GM21515 (cell line): Measurements from ENCODE around the gene PCSK9.

Source experiments
- ATAC-seq: cut with Tn5 transposase; IDR thresholded peaks from one replicate; pipeline ENCODE4 v1.9.1; 2021; ENCODE audit not compliant: unreplicated experiment

Gene PCSK9

DNA sequence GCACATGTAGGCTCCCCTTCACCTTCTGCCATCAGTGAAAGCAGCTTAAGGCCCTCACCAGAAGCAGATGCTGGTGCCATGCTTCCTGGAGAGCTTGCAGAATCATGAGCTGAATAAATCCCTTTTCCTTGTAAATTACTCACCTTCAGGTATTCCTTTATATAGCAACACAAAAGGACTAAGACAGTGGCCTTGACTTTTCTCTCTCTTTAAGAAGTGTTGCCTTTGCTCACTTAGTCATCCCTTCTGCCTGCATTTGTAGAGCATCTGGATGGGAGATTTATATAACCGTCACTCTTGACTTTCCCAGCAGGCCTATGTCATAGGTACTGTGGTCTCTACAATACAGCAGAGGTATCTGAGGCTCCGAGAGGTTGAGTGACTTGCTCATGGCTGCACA lies 3.7 kb downstream of the PCSK9 start:
- no peak for ATAC-seq

DNA sequence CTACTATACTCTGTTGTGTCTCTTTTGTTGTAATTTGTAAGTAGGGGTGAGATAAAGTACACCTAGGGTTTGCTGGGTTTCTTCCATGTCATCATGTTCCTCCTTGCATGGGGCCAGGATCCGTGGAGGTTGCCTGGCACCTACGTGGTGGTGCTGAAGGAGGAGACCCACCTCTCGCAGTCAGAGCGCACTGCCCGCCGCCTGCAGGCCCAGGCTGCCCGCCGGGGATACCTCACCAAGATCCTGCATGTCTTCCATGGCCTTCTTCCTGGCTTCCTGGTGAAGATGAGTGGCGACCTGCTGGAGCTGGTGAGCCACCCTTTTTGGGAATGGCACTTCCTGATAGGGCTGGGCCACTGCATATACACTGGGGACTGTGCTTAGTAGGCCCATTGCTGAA lies 4.4 kb downstream of the PCSK9 start:
- ATAC-seq = no peak

DNA sequence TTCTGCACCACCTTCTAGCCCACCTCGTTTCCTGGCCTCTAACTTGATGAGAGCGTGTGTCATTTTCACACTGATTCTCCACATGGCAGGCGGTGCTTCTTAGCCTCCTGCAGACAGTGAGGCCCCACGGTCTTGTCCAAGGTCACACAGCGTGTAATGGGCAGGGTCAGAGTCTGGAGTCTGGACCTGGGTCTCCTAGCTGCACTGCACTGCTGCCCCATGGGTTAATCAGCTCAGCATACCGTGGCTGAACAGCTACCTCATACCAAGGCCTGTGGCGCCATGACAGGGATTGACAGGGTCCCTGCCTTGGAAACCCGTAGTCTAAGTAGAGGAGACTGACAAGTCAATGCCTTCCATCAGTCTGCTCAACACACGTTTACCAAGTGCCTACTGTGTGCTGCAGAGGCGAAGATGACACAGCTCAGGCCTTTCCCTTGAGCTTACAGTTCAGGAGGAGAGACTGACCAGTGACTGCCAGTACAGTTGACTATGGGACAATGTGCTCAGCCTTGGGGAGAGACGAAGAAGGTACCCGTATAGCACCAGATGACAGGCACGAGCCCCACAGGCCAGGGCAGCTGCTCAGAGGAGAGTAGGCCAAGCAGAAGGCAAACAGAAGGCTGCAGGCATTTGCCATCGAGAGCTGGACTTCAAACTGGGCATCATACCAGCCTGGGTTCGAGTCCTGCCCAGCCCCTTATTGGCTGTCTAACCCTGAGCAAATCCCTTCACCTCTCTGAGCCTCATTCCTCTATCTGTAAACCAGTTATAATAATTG lies 5.5 kb downstream of the PCSK9 start:
- no peak for ATAC-seq

DNA sequence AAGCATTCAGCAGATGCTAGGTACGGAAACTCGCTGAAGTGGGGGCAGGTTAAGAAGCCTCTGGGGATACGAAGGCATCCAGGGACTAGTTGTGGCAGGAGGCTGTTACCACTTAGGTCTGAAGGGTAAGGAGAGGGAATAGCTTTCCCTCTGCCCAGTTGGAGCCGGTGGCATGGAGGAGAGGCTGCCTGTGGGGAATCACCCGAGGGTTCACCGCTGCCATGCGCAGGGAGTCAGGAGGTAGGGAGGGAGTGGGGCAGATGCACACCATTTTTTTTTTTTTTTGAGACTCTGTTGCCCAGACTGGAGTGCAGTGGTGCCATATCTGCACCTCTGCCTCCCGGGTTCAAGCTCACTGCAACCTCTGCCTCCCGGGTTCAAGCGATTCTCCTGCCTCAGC lies 6.1 kb downstream of the PCSK9 start:
- ATAC-seq = no peak

DNA sequence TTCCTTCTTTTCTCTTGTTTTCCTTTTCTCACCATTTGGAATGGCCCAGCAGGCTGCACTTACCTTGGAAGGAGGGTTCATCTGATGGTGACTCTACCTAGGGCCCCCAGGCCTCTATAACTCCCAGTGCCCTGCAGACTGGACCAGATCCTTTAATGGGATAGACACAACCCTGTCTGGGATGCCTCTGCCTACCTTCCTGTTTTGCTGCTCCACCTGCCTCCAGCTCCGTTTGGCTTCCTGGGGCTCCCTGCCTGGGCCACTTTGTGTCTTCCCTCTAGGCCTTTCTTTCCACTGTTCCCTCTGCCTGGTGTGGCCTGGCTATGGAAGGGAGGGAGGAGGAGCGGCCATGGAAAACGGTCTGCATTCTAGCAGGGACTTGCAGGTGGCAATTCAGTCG lies 7.5 kb downstream of the PCSK9 start:
- no peak for ATAC-seq

DNA sequence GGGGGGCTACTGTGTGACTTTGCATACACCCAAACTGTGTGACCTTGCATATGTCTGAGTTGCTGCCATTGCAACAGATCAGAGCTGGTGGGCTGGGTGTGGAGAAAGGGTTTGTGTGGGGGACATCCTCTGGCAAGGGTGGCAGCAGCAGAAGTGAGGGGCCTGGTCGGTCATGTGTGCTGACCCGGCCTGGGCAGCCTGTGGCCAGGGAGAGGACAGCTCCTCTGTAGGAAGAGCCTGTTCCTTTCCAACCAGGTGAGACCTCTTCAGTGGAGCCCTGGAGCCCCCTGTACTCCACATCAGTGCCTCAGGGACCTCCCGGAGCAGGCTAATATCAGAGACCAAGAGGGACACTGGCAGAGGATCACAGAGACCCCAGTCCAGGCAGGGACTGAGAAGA lies 8.3 kb downstream of the PCSK9 start:
- no peak for ATAC-seq

DNA sequence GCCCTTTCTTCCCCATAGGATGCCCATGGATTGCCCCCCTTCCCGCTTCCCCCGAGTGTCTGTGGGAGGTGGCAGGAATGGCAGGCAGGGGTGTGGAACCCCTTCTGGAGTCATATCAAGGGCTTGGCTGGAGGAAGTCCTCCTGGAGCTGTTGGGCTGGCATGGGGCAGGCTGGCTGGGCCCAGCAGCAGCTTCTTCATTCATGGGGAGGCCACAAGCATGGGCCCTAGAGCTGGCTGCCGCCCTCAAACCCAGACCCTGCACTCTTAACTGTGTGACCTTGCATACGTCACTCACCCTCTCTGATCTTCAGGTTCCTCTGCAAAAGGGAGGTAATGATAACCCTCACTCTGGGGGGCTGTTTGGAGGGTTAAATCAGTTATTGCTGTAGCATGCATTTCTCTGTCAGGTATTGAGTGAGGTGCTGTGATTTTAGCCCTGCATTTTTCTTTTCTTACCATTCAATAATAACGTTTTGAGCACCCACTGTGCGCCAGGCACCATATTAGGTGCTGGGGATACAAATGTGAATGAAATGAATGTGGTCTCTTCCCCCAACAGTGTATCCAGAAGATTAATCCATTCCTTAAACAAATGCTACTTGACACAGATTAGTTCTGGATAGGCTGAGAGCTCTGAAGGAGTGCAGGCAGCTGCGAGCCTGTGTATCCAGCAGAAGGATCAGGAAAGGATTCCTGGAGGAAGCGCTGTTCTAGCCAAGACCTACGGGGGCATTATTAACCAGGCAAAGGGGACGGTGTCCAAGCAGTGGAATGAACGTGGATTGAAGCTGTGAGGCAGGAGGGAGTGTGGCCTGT lies 9.3 kb downstream of the PCSK9 start:
- no peak for ATAC-seq

DNA sequence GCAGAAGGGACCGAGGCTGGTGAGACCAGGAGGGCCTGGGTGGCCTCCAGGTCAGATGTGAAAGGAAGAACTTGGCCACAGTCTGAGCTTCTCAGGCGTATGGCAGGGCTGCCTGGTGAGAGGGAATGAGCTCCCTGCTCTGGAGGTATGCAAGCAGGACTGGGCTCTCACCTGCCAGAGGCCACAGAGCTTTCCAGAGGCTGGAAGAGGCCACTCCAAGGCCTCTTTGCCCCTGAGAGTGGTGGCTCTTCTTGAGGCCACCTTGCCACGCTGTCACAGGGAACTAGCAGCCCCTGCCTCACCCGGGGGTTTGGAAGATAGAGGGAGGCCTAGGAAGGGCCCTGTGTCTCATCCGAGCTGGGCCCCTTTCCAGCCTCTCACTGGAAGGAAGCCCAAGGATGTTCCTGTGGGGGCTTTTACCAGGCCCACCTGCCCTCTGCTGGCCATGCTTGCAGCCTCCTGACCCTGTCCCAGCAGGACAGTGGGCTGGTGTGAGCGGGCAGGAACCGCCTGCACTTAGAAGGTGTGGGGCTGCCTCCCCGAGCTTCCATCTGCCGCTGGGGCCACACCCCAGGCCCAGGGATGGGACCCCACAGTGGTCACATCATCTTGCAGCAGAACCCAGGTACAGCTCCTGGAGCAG lies 10.0 kb downstream of the PCSK9 start:
- ATAC-seq = no peak

DNA sequence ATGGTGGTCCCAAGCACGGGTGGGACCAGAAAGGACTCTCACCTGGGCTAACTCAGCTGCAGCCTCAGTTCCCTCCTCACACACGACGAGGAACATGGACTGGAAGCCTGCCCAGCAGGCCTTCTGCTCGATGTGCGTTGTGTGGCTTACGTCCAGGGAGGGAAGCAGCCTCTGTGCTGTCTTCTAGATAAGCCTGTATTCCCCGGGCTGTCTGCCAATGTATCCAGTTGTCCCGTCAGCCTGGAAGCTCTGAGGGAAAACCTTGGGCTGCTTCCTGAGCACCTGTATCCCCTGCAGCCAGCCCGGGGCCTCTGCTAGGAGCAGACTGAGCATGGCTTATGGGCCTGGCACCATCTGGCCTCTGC lies 10.5 kb downstream of the PCSK9 start:
- no peak for ATAC-seq

DNA sequence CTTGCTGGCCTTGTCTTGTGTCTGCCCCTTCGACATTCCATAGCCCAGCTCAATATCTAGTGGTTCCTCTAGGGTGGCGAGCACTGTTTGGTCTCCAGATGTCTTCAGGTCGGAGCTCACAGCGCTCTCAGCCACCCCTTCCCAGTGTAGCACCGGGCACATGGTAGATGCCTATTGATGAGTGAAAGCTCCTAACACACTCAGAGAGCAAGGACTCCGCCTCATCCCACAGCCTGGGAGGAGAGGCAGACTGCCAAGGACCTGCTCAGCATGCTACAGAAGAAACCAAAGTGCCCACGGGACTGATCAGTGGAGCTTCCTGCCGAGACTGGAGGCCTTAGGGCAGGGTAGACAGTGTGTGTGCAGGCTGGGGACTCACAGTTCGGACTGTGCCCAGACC lies 10.9 kb downstream of the PCSK9 start:
- ATAC-seq = no peak

DNA sequence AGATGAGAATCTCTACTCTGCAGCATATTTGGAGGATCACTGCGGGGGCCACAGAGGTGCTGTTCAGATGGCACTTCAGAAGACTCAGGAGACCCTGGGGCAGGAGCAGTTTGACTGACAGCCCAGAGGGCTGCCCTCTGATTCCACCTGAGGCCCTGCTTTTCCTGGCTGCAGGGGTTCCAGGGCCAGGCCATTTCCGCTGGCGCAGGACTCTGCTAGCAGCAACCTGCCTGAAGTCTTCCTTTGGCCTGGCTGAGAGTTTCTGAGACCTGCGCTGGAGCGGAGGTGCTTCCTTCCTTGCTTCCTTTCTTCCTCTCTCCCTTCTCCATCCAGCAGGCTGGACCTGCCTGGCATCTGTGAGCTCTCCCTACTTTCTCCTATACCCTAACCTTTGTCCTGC lies 11.8 kb downstream of the PCSK9 start:
- no peak for ATAC-seq

DNA sequence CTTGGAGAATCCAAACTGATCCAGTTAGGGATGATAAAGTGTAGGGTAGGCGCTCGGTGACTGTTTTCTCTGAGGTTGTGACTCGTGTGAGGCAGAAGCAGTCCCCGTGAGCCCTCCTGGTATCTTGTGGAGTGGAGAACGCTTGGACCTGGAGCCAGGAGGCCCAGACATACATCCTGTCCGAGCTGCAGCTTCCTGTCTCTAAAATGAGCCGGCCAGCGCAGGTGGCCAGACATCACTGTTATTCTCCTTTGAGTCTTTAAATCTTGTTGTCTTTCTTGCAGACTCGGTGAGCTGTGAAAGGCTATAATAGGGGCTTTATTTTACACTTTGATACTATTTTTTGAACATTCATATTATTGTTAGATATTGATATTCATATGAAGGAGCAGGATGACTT lies 12.3 kb downstream of the PCSK9 start:
- no peak for ATAC-seq

DNA sequence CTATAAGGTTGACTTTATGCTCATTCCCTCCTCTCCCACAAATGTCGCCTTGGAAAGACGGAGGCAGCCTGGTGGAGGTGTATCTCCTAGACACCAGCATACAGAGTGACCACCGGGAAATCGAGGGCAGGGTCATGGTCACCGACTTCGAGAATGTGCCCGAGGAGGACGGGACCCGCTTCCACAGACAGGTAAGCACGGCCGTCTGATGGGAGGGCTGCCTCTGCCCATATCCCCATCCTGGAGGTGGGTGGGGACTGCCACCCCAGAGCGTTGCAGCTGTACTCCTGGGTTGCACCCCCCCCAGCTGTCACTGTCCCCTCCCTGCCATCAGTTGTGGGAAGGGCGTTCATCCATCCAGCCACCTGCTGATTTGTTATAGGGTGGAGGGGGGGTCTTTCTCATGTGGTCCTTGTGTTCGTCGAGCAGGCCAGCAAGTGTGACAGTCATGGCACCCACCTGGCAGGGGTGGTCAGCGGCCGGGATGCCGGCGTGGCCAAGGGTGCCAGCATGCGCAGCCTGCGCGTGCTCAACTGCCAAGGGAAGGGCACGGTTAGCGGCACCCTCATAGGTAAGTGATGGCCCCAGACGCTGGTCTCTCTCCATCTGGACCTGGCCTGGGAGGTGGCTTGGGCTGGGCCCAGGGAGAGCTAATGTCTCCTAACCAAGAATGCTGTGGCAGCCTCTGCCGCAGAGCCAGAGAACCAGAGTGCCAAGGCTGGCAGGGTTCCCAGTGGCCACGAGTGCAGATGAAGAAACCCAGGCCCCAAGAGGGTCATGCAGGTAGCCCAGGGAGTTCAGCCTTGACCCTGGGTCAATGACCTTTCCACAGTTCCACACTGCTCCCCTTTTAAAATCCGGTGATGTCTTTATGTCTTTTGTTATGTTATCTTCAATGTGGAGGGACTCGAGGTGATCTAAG lies 13.1 kb downstream of the PCSK9 start:
- ATAC-seq = no peak

DNA sequence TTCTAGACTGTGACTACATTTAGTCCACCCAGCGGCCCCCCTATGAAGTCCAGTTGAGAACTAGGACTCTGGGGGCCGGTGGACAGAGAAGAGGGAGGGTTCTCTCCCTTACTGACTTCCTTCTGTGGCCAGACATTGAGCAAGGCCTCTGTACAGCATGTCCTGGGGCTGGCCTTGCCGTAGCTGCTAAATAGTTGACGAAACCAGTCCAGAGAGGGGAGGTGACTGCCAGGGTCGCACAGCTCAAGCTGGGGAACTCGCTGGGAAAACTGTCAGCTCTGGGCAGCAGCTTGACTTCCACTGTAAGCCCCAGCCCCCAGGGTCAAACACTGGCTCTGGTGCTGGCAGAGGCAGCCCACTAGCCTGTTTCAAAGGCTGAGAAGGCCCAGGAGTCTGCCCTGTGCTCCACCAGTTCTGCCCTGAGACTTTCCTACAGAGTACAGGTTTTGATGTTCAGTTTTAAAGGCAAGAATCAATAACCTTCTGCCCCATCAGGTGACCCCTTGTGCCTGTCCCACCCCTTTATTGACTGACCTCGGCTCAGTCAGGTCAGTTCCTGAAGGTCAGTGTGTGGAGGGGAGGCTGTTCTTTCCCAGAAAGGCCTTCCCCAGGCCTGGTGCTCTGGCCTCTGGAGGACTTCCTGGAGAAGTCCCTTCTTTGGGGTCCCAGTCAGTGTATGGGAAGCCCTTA lies 14.1 kb downstream of the PCSK9 start:
- no peak for ATAC-seq

DNA sequence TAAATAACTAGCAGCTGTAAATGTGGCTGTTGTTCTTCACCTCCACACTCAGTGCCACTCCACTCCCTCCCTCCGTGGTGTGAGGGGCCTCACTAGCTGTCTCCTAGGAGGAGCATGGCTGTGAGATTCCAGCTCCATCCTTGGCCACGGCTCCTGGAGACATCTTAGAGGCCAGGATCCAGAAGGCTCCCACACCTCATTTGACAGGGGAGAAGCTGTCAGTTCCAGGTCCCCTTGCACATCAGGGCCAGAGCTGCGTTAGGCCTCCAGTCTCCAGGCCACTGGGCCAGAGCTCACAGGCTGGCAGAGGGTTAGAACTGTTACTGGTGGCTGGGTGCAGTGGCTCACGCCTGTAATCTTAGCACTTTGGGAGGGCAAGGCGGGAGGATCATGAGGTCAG lies 15.0 kb downstream of the PCSK9 start:
- no peak for ATAC-seq

DNA sequence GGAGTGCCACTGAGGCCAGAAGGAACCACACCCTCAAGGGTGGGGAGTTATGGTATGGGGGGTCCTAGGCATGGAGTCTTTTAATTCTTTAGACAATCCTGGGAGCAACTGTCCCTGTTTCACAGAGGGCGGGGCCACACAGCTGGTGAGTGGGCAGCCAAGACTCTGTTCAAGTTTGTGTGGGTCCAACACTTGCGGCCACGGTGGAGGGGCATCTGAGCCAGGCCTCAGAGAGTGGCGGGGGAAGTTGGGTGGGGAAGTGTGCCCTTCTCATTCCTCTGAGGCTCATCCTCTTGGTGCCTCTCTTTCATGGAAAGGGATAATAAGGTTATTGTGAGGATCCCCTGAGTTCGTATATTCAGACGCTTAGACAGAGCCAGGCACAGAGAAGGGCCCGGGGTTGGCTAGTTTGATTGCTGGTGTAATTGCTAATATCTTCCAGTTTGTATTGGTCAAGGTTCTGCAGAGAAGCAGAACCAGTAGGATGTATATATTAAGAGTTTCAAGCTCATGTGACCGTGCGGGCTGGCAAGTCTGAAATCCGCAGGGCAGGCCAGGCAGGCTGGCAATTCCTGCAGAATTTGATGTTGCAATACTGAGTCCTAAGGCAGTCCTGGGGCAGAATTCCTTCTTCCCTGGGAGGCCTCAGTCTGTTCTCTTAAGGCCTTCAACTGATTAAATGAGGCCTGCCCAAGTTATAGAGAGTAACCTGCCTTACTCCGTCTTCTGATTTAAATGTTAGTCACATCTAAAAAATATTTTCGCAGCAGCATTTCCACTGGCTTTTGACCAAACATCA lies 15.9 kb downstream of the PCSK9 start:
- ATAC-seq = no peak

DNA sequence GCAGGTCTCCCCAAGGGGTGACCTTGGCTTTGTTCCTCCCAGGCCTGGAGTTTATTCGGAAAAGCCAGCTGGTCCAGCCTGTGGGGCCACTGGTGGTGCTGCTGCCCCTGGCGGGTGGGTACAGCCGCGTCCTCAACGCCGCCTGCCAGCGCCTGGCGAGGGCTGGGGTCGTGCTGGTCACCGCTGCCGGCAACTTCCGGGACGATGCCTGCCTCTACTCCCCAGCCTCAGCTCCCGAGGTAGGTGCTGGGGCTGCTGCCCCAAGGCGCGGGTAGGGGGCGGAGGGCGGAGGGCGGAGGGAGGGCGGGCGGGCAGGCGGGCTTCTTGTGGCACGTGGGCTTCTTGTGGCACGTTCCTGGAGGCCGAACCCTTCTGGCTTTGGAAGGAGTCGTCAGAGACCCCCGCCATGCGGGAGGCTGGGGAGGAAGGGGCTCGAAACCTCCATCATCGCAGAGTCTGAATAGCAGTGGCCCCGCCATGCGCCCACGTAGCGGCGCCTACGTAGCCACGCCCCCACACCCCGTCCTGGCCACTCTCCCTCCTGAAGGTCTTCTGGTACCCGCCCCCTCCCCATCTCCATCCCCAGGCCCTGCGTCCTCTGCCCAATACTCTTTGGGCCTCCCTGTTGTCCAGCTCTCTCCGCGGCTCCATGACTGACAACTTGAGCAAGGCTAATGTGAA lies 16.7 kb downstream of the PCSK9 start:
- ATAC-seq = no peak

DNA sequence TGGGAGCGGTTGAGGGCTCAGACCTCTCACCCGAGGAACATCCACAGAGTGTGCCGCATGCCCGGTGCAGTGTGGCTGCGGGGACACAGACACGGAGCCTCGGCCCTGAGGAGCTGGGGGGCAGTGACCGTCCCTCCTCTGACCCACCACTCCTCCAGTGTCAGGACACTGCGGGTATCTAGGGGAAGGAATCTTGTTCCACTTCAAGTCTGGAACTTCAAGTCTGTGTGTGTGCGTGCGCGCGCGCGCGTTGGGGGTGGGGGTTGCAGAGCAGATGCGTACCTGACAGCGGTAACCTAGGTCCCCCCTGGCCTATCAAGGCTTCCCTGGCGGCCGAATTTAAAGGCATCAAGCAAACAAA lies 17.3 kb downstream of the PCSK9 start:
- no peak for ATAC-seq

DNA sequence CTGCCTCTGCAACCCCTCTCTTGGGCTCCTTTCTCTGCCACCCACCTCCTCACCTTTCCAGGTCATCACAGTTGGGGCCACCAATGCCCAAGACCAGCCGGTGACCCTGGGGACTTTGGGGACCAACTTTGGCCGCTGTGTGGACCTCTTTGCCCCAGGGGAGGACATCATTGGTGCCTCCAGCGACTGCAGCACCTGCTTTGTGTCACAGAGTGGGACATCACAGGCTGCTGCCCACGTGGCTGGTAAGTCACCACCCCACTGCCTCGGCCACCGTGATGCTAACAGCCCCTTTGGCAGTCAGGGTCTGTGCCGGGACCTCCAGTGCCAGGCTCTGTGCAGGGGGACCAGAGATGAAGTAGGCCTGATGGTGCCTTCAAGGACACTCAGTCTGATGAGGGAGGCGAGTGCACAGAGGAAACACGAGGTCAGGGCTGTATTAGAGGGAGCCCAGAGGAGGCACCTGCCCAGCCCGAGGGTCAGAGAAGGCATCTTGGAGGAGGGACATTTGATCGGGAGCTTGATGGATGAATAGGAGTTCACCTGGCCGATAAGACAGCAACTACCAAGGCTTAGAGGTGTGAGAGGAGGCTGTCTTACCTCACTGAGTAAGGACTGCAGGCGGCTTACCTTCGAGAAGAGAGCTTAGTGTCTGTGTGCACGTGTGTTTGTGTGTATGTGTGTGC lies 18.1 kb downstream of the PCSK9 start:
- no peak for ATAC-seq
